Activated CD8-positive, alpha-beta memory T cell treated with anti-CD3 and anti-CD28 coated beads, Interleukin-2, amount 50 U/mL, for 48 hours (primary cell): Measurements from ENCODE around the gene MAGEC3.
"Not testable (repeated sequence)": the region's sequence is repeated elsewhere in the genome, so short reads cannot be mapped to it uniquely, and the experiment has no call there.

ENCODE experiments used
- DNase-seq: peaks from one replicate; pipeline ENCODE4 v3.0.0-alpha.2; 2020

MAGEC3 gene, protein sequence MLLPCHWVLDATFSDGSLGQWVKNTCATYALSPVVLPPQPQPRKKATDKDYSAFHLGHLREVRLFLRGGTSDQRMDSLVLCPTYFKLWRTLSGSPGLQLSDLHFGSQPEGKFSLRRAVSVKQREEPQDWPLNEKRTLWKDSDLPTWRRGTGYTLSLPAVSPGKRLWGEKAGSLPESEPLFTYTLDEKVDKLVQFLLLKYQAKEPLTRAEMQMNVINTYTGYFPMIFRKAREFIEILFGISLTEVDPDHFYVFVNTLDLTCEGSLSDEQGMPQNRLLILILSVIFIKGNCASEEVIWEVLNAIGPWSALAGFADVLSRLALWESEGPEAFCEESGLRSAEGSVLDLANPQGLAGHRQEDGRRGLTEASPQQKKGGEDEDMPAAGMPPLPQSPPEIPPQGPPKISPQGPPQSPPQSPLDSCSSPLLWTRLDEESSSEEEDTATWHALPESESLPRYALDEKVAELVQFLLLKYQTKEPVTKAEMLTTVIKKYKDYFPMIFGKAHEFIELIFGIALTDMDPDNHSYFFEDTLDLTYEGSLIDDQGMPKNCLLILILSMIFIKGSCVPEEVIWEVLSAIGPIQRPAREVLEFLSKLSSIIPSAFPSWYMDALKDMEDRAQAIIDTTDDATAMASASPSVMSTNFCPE

DNA sequence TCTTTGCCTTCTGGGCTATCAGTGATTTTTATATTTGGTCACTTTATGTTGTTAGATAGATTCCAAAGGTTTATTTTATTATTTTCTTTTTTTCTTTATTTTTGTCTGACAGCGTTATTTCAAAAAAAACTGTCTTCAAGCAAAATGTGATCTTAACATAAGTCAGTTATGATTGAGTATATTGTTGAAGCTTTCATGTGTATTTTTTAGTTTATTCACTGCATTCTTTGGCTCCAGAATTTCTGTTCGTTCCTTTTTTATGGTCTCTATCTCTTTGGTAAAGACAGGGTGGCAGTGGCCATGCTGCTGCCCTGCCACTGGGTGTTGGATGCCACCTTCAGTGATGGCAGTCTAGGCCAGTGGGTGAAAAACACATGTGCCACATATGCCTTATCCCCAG is at the start of gene MAGEC3:
Gene MAGEC3 (plus strand): TSS at position 301 of the 400 bp plus-strand sequence. CDS start 0 bp downstream, at position 301.
- DNase-seq = no peak

DNA sequence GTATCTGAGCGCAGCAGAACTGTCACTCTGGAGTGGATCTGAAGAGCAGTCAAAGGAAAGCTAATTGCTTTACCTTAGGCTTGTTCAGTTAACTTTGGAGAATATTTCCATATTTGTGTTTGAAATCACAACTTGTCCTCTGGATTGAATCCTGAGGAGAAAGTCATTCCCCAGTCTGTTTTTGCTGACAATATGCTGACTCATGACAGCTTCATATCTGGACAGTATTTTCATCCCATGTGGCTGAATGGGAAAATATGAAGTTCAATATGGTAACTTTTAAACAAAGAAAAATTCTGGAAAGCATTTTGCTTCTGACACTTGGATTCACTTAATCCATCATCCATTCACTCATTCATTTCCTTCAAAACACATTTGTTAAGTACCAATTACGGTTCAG is 46.3 kb upstream of the MAGEC3 start:
- DNase-seq = no peak

DNA sequence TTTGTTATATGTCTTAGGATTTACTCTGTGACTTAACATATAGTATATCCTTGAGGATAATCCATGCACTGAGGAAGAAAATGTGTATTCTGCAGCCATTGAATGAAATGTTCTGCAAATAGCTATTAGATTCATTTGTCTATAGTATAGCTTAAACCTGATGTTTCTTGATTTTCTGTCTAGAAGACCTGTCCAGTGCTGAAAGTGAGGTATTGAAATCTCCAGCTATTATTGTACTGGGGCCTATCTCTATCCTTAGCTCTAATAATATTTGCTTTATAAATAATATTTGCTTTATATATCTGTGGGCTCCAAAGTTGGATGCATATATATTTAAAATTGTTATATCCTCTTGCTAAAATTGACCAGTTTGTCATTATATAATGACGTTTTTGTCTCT is 26.7 kb upstream of the MAGEC3 start:
- DNase-seq = no peak

DNA sequence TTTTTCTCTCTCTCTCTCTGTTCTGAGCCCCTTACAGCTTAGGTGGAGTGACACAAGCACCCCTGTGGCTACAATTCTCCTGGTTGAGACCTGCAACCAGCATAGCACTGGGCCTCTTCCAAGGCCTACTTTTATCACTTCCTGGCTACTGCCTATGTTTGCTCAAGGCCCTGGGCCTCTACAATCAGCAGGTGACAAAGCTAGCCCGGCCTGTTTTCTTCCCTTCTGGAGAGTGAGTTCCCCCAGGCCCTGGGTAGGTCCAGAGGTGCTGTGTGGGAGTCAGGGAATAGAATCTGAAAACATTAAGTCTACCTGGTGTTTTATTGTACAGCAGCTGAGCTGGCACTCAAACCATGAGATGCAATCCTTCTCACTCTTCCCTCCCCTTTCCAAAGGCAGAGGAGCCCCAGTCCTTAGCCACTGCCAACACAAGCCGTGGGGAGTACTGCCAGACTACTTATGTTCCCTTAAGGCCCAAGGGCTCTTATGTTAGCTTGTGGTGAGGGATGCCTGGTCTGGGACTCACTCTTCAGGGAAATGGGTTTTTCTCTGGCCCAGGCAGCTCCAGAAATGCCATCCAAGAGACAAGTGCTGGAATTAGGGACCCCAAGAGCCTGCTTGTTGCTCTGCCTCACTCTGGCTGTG is 23.8 kb upstream of the MAGEC3 start:
- no peak for DNase-seq

DNA sequence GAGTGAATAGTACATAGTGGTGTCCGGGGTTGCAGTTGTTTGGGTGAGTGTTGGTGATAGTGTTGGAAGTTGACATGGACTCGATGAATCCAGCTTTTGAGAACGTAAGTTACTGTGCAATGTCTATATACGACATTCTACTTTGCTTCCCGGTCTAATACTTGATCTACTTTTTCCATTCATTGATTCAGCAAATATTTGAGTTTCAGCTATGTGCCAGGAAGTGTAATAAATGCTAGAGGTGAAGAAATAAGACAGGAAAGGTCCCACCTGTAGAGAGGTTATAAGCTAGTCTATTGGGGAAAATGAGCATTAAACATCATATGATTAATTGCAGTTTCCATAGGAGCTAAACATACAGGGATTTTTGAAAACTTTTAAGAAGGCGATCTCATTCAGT is 22.2 kb upstream of the MAGEC3 start:
- DNase-seq = no peak

DNA sequence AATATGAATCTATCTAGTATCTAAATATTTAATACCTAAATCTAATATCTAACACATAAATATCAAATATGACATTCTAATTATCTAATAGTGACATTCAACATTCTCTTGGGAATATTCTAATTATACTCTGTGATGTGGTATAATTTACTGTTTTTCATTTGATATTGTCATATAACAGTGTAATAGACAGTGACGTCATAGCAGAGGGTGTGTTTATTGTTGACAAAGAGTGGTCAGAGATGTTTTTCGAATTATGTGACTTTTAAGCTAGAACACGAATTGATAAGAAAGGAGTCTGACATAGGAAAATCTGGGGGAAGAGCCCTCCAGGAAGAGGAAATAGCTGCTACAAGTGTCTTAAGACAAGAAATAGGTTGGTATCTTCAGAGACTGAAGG is 5.9 kb upstream of the MAGEC3 start:
- DNase-seq = no peak

DNA sequence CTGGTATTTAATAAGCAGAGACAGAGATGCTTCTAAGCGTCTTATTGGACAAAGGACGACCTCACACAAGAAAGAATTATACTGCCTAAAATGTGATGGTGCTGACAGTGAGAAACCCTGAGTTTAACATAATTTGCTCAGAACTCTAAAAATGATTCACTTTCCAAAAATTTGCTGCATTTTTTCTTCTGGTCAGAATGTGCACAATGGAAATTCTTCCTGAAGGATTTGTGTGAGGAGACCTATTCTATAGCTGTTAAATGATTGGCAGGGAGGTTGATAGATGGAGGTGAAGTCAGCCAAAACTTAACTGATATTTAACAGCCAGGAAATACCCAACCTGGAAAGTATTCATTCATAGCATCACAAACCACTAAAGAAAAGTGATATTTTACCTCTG is 1.7 kb downstream of the MAGEC3 start:
- DNase-seq = no peak

DNA sequence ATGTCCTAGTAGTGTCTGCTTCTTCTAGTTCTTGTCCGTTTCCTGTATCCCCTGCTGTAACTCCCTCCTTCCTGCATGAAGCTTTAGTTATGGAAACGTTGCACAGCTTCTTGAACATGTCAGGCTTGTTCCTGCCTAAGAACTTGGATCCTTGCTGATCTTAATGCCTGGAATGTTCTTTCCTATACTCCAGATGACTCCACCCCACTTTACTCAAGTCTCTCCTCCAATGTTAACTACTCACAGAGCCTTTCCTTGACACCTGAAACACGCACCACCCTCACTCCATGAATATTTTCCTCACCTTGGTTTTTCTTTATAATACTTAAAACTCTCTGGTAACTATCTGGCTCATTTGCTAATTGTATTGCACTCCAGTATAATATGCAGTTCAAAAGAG is 19.4 kb downstream of the MAGEC3 start:
- no peak for DNase-seq

DNA sequence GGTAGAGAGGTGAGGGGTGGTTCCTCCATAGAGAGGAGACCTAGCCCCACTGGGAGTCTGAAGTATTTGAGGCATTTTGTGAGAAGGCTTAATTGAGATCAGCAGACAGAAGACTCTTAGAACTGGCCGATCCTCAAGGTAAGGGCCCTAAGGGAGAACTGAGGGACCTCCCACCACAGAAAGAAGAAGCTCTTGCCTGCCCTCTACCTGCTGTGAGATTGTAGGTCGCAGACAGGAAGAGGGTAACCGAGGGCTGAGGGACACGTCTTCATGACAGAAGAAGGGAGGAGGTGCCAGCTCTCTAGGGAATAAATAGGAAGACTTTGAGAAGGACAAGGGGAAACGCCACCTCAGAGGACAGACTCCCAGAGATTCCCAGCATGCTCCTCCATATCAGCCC is 41.5 kb downstream of the MAGEC3 start:
- no peak for DNase-seq

DNA sequence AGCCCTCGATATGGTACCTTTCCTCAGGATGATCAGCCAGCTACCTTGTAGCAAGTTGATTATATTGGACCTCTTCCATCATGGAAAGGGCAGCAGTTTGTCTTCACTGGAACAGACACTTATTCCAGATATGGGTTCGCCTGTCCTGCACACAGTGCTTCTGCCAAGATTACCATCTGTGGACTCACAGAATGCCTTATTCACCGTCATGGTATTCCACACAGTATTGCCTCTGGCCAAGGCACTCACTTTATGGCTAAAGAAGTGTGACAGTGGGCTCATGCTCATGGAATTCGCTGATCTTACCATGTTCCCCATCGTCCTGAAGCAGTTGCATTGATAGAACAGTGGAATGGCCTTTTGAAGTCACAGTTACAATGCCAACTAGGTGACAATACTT is 50.7 kb downstream of the MAGEC3 start:
- not testable (repeated sequence) for DNase-seq

DNA sequence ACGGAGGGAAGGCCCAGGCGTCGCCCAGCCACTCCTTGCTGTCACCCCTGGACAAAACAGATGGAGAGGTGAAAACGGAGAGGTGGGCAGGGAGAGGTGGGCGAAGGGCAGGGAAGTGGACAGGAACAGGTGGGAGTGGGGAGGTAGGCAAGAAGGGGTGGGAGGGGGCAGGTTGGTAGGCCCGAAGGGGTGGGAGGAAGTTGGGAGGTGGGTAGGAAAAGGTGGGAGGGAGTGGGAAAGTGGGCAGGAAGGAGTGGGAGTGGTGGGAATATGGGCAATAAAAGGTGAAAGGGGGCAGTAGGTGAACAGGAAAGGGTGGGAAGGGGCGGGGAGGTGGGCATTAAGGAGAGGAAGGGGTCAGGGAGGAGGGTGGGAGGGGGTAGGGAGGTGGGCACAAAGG is 56.6 kb downstream of the MAGEC3 start:
- no peak for DNase-seq

DNA sequence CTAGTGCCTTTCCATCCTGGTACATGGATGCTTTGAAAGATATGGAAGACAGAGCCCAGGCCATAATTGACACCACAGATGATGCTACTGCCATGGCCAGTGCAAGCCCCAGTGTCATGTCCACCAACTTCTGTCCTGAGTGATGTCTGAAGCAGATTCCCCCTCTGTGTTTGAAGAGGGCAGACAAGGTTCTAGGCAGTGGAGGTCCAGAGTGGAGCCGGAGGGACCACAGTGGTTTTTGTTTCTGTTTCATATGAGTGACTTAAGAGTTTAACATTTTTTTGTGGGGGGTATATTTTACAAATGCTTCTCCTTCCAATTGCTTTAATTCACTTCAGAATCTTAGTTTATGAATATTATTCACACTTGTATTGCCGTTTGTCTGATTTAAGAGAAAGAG is 59.6 kb downstream of the MAGEC3 start:
- no peak for DNase-seq

DNA sequence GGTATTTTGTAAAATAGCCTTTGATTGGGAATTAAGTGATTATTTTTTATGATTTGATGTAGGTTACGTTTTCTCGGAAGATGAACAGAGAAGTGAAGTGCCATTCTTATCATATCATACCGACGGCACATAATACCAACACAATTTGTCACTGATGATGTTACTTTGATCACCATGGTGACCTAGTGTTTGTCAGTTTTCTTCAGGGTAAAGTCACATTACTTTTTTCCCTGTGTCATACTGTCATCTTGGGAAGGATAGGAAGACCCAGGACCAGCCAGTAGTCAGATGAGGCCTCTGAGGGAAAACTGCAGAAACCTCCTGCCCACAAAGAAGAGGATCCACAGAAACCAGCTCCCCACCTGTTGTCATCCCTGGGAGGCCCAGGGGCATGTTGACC is 64.2 kb downstream of the MAGEC3 start:
- no peak for DNase-seq

DNA sequence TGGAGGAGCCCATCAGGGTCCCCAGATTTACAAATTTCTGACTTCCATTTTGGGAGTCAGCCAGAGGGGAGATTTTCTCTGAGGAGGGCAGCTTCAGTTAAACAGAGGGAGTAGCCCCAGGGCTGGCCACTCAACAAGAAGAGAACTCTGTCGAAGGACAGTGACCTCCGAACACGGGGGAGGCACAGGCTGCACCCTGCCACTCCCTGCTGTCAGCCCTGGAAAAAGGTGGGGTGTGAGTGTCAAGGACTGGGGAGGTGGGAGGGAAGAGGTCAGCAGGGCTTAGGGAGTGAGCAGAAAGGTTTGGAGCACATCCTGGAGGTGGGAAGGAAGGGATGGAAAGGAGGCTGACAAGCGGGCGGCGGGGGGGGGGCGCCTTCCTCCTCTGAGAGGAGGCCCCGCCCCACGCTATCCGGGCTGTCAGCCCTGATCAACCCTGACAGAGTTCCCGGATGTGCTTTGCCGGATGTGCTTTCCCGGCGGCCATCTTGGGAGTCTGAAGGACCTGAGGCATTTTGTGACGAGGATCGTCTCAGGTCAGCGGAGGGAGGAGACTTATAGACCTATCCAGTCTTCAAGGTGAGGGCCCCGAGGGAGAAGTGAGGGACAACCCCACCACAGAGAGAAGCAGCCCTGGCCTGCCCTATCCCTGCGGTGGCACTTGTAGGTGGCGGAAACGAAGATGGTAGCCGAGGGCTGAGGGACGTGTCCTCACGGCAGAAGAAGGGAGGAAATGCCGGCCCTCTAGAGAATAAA is 65.5 kb downstream of the MAGEC3 start, which contains the start of gene MAGEC1:
Gene MAGEC1 (plus strand): TSS at position 495 of the 756 bp plus-strand sequence. CDS start 1,179 bp downstream, outside the sequence.
- DNase-seq = no peak

DNA sequence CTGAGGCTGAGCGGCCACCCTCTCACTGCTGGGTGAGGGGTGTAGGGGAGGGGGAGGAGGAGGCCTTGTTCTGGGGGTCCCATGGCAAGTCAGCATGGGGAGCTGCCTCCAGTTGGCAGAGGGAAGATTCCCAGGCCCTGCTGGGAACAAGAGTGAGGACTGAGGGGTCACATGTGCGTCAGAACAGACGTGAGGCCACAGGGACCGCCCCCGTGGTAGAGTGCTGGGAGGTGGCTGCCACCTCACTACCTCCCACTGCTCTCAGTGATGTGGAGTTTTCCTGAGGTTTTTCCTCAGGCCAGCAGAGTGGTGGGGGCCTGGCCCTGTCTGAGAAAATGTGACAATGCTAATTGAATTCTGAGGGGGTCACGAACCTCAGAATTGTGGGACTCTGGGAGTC is 66.1 kb downstream of the MAGEC3 start:
- no peak for DNase-seq

DNA sequence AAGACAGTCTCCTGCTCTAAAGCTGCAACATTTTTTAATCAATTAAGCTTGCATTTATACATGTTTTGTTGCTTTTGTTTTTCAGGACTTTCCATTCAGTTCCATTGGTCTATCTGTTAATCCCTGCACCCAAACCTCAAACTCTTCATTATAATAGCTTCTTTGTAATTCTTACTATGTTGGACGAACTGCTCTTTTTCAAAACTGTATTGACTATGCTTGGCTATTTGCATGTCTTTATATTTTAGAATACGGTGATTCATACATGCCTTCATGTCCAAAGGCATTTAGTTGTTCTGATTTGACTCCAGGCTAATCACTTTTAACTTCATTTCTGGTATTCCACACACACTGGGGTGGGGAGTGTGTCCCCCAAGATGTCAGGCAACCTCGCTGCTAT is 79.7 kb downstream of the MAGEC3 start:
- no peak for DNase-seq

DNA sequence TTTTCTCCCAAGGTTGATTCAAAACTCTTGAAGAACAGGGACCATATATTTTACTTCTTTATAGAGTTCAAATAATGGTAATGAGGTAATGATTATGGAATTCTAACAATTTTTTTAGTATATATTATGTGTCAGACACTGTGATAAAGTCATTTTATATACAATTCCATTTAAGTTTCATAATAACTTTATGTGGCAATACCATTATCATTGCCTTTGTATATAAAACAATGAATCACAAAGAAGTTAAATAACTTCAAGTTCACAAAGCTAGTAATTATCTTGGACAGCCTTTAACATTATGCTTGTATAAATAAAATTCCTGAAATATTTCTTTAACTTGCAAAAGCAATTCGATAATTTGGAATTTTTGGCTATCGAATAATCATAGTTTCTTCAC is 86.2 kb downstream of the MAGEC3 start:
- no peak for DNase-seq

DNA sequence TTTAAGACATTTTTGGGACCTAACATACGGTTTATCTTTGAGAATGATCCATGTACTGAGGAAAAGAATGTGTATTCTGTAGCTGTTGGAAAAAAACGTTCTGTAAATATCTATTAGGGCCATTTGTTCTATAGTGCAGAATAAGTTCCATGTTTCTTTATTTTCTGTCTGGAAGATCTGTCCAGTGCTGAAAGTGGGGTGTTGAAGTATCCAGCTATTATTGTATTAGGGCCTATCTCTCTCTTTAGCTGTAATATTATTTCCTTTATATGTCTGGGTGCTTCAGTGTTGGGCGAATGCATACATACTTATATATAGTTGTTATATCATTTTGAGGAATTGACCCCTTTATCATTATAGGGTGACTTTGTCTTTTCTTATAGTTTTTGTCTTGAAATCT is 90.3 kb downstream of the MAGEC3 start:
- no peak for DNase-seq

DNA sequence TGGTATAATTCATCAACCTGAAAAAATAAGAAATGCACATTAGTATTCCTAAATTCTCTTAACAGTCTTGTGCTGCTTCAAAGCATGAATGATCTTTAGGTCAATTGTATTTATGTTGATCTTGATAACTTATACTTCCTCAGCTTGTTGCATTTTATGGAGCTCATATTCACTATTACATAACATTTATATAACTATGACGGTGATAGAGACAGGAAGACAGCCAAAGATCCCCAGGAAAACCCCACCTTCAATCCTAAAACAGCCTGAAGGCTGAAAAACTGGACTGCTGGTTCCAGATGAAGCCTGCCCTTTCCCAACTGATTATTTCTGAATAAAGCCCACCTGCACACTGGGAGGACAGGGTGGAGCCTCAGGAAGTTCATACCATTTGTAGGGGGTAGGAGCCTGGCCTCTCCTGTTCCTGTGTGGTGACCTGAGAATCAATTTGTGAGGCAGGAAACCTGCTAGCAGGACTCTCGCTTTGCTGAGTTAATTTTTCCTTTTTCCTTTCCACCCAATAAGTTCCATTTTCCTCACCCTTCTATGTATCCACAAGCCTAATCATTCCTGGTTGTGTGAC is 96.0 kb downstream of the MAGEC3 start:
- no peak for DNase-seq

DNA sequence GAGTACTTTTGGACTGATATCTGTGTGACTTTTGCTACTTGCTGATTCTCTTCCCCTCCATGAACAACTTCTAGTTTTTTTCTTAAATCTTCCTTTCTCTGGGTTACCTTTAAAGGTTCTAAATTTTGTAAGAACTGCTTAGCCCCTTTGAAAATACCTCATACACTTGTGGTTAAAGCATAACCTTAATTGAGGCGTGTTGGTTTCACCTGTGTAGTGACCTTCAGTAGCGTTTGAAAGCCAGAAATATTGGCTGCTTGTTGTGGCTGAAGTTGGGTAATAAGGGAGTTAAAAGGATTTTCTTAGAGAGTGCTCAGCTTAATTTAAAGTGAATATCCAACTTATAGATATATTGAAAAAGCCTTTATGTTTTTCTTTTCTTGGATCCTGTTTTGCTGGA is 97.5 kb downstream of the MAGEC3 start:
- DNase-seq = no peak

DNA sequence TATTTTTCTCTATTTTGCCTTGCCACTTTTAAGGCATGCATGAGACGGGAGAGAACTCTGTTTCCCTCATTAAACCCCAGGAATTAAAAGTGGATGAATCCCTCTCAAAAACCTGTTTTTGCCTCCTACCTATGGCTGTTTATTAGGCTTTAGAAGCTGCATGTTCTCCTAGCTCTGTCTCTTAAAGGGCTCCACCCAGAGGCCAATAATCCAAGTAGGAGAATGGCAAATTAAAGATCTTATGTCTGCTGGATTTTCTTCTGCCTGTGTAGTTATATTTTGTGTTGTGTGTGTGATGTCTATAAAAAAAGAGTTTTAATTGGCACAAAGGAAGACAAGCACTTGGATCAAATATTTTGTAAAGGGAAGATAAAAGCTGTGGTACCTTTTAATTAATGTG is 98.0 kb downstream of the MAGEC3 start:
- DNase-seq = no peak

DNA sequence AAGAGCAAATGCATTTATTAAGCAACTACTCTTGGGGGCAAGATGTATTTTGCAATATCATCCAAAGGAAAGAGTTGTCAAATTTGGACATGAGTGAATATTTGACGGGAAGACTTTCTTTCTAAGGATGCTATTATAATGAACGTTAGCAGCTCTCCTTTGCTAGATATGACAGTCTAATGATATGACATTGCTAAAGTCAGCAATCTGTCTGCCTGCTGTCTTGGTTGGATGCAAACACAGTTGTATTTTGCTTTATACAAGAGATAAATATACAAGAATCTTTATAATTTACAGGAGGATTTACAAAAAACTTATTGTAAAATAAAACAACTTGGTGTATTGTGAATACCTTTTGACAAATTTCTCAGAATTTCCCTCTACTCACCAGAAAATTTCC is 103.1 kb downstream of the MAGEC3 start:
- DNase-seq = no peak

DNA sequence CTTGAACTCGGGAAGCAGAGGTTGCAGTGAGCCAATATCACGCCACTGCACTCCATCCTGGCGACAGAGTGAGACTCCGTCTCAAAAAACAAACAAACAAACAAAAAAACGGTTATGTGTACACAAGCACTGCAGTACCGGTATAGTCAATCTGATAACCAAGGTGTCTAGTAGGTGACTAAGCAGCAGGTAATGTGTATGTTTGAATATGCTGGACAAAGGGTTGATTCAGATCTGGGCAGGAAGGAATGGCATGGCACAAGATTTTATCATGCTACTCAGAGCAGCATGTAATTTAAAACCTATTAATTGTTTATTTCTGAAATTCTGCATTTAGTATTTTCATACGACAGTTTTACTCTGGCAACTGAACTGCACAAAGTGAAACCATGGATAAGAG is 107.3 kb downstream of the MAGEC3 start:
- DNase-seq = no peak
